Stimulated activated naive CD8-positive, alpha-beta T cell treated with anti-CD3 and anti-CD28 coated beads, Interleukin-15, Interleukin-2, amounts not matched to agents 100 ng/mL and 50 ng/mL, for 24 hours (primary cell): ENCODE measurements around the gene WDR93.

Experiments used
- H3K27ac Mint-ChIP-seq: one replicate; pipeline ENCODE4 v1.8.0; 2021; ENCODE audit warnings: mild to moderate bottlenecking, mixed read lengths
- H3K27me3 Mint-ChIP-seq: one replicate; pipeline ENCODE4 v1.8.0; 2021; ENCODE audit warnings: mixed read lengths
- H3K36me3 Mint-ChIP-seq: one replicate; pipeline ENCODE4 v1.8.0; 2021; ENCODE audit warnings: low read depth, mixed read lengths
- H3K4me1 Mint-ChIP-seq: one replicate; pipeline ENCODE4 v1.8.0; 2021; ENCODE audit warnings: low read depth, mixed read lengths
- H3K4me3 Mint-ChIP-seq: one replicate; pipeline ENCODE4 v1.8.0; 2021; ENCODE audit warnings: mild to moderate bottlenecking, mixed read lengths
- H3K9me3 Mint-ChIP-seq: one replicate; pipeline ENCODE4 v1.8.0; 2021; ENCODE audit warnings: mixed read lengths

The WDR93 gene

DNA sequence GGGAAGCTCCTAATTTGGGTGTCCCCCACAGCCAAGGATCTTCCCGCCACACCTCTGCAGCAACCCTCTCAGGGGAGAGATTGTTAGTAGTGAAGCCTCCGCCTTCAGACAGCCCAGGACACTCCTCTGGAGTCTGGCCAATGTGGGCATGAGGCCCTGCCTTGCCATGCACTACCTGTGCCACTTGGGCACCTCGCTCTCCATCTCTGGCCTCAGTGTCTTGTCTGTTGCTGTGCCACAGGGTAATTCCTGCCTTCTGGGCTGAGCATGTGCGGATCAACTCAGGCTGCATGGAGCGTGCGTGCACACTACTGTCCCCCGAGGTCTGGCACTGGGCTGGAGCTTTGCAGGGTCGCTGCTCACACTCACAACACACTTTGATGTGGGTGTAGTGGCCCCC lies 68.4 kb downstream of the WDR93 start:
- Mint-ChIP-seq H3K4me3 (no peak overlapping the region), H3K4me1 (no peaks in the 10 kb centered on the region), H3K27ac (no peak overlapping the region), H3K9me3 (no peaks in the 10 kb centered on the region), H3K36me3 (no peaks in the 10 kb centered on the region), H3K27me3 (peaks cover 9% of the 10 kb centered on the region)

DNA sequence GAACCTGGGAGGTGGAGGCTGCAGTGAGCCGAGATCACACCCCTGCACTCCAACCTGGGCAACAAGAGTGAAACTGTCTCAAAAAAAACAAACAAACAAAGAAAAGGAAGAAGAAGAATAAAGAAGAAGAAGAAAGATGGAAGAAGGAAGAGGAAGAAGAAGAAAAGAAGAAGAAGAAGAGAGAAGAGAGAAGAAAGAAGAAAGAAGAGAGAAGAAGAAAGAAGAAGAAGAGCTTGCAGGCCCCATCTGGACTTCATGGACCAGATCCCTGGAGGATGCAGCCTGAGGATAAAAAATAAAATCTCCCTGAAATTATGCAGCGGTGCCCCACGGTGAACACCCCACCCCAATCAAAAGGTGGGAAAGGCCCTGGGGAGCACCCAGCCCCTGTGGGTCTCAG lies 69.2 kb downstream of the WDR93 start:
- Mint-ChIP-seq H3K27ac (no peak overlapping the region), H3K9me3 (no peaks in the 10 kb centered on the region), H3K27me3 (peaks cover 5% of the 10 kb centered on the region), H3K4me3 (no peak overlapping the region), H3K4me1 (no peaks in the 10 kb centered on the region), H3K36me3 (no peaks in the 10 kb centered on the region)

DNA sequence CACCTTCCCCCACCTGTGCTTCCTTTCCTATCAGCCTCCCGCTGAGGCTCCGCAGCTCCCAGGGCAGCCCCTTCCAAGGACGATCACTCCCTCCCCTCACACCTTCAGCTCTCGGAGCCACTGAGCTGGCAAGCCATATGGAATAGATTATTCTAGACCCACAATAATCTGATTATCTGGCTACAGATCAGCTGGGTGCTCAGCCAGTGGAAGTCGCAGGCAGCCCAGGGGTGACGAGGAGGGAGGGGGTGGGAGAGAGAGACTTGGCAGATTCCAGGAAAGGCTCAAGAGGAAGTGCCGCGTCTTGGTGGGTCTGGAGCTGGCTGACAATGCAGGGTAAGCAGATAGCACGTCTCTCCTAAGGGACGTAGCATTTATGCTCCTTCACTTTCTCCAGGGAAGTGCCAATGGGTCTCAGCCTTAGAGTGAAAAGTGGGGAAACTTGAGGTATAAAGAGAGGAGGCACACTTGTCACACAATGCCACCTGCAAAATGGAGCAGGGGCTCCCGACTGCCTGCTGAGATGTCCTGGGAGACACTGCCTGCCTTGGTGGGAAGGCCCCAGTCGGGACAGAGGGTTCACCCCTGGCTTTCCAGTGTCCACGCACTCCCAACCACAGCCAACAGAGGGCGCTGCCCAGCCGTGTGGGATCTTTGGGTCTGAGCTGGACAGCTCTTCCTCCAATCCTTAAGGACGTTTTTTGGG lies 69.8 kb downstream of the WDR93 start:
- H3K4me1 Mint-ChIP-seq, result no peaks in the 10 kb centered on the region
- no peaks in the 10 kb centered on the region for H3K9me3 Mint-ChIP-seq
- peaks cover 4% of the 10 kb centered on the region for H3K27me3 Mint-ChIP-seq
- H3K36me3 Mint-ChIP-seq, result no peaks in the 10 kb centered on the region
- H3K4me3 Mint-ChIP-seq, result no peak overlapping the region
- H3K27ac Mint-ChIP-seq, result no peak overlapping the region

DNA sequence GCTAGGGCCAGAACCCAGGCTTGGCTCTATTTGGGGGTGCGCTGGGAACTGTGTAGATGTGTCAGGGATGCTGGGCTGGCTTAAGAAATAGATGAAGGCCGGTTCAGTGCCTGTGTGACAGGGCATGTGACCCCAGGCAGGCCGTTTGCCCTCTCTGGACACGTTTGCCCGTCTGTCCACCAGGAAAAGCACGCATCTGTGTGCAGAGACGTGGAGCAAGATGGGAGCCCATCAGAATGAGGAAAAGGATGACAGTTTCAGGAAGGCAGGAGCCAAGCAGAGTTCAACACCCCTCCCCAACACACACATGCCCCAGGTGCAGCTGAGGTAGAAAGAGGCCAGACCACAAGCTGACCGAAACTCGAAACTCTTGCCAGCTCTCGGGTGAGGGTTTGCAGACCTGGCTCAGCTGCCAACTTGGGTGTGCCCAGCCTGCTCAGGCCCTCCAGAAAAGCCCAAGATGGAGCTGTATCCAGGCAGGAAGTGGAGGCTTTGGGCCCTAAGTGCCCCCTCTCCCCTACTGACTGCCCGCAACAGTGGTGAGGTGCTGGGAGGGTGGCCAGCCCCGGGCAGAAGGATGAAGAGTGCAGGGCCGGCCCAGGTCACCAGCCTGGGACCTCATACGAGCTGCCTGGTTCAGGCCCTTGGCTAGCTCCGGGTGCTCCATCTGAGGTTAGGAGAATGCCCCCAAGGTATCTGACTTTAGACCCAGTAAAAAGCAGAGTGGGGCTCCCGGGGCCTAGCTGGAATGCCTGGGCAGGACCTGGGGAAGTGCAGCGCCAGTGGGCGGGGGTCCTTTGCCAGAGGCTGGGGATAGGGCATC lies 70.6 kb downstream of the WDR93 start:
- Mint-ChIP-seq H3K36me3 (no peaks in the 10 kb centered on the region), H3K27ac (no peak overlapping the region), H3K27me3 (peaks cover 4% of the 10 kb centered on the region), H3K4me1 (no peaks in the 10 kb centered on the region), H3K9me3 (no peaks in the 10 kb centered on the region), H3K4me3 (no peak overlapping the region)

DNA sequence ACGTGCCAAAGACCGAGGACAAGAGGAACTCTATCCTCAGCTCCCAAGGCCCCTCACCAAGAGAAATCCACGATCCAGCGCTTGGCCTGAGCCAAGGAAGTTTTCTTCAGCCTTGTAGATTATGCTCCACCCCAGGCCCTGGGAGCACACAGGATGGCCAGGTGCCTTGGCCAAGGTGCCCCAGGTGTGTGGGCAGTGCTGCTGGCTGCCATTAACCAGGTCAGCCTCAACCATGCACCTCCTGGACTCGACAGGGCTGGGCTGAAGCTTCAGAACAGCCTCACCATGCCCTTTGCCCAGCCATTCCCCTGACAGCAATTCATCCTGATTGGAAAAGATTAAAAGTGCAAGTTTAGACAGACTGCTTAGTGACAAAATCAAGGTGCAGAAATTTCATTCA lies 71.3 kb downstream of the WDR93 start:
- H3K4me3 Mint-ChIP-seq, result no peak overlapping the region
- peaks cover 4% of the 10 kb centered on the region for H3K27me3 Mint-ChIP-seq
- H3K4me1 Mint-ChIP-seq, result no peaks in the 10 kb centered on the region
- no peaks in the 10 kb centered on the region for H3K9me3 Mint-ChIP-seq
- no peaks in the 10 kb centered on the region for H3K36me3 Mint-ChIP-seq
- H3K27ac Mint-ChIP-seq, result no peak overlapping the region

DNA sequence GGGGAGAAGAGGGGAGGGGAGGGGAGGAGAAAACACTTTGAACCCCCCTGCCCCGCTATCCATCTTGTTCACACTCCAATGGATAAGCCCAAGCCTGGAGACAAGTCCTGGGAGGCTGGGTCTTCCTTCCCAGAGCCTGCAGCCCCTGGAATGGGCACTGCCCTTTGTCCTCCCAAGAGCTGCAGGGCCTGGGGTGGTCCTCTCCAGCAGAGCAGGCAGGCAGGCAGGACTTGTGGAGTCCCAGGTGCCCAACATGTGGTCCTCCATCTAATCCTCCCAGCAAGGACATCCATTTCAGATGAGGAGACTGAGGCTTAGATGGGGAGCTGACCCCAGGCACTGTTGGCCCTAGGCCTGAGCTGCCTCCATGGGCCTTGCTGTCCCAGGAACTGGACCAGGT lies 75.1 kb downstream of the WDR93 start:
- H3K4me1 Mint-ChIP-seq, result no peaks in the 10 kb centered on the region
- H3K27ac Mint-ChIP-seq, result no peak overlapping the region
- H3K27me3 Mint-ChIP-seq, result no peaks in the 10 kb centered on the region

DNA sequence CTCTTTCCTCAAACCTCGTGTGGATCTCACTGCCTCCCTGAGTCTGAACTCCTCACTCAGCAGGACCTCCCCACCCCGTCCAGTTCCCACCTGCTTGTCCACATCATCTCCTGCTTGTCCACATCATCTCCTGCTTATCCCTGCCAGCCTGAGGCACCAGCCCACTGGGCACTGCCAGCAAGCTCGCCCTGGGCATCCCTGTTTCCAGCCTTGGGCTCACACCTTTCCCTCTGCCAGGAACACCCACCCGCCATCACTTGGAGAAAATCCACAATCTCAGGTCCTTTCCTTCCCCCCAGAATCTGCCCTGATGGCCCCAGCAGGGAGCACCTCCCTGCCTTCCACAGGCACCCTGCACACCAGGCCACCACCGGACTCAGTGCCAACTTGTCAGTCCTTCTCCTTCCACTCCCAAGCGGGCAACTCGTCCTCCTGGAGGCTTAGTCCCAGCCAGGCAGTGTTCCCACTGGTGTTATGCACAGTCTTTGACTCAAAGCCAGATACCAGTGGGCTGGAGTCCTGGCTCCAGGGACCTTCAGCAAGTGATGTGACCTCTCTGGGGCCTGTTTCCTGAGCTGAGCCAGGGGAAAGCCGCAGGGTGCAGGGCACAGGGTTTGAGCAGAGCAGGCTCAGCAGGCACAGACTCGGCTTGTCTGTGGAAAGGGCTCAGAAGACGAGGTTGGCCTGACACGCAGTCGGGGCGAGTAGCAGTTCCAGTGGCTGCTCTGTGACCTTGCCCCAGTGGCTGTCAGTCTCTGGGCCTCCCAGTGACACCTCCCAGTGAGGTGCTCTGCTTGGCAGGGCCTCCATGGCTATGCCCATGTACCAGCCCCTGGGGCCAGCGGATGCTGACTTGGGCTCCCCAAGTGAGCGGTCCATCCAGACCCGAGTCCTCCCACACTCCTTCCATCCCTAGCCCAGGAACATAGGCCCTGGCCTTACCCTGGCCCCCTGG lies 76.0 kb downstream of the WDR93 start:
- H3K9me3 Mint-ChIP-seq, result no peaks in the 10 kb centered on the region
- no peaks in the 10 kb centered on the region for H3K4me1 Mint-ChIP-seq
- H3K4me3 Mint-ChIP-seq, result no peak overlapping the region
- H3K27ac Mint-ChIP-seq, result no peak overlapping the region
- H3K36me3 Mint-ChIP-seq, result no peaks in the 10 kb centered on the region
- H3K27me3 Mint-ChIP-seq, result no peaks in the 10 kb centered on the region

More for the DNA sequence above, 75.1 kb downstream of the WDR93 start:
- H3K9me3 Mint-ChIP-seq, result no peaks in the 10 kb centered on the region
- no peaks in the 10 kb centered on the region for H3K36me3 Mint-ChIP-seq
- H3K4me3 Mint-ChIP-seq, result no peak overlapping the region

DNA sequence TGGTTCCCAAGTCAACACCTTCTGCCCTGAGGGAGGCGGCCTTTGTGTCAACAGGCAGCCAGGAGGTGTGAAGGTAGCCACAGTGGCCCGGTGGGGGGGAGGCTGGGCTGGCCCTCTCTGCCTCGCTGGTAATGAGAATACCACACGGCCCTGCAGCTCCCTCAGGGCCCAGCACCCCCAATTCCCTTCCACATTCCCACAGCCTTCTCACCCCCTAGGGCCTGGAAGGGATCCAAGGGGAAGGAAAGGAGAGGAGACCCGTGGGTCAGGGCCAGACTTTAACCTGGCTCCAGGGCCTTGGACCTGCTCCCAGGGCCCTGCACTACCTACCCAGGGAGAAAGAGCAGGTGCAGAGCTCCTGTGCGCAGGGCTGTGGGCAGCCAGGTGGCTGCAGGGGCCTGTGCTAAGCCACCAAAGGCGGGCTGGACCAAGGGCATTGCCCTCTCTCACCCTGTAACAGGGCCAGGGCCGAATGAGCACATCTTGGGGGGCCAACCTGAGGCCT lies 76.9 kb downstream of the WDR93 start:
- H3K4me1 Mint-ChIP-seq, result no peaks in the 10 kb centered on the region
- H3K4me3 Mint-ChIP-seq, result no peak overlapping the region
- H3K27me3 Mint-ChIP-seq, result no peaks in the 10 kb centered on the region
- H3K27ac Mint-ChIP-seq, result no peak overlapping the region
- H3K36me3 Mint-ChIP-seq, result no peaks in the 10 kb centered on the region
- no peaks in the 10 kb centered on the region for H3K9me3 Mint-ChIP-seq

DNA sequence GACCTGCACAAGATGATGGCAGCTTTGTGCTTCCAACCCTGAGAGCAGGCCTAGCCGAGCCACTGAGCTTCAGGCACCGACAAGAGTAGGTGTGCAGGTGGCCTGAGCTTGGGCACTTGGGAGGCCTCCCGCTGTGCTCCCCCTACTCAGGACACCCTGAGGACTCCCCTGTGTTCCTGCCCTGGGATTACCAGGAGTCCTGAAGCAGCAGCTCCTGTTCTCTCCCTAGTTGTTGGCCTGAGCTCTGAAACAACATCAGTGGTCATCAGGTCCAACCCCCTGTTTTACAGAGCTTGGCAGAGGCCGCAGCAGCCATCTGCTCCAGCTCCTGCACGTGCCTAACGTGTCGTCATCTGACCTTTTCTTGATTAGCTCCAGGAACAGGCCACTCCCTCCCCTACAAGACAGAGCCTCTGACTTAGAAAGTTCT lies 77.5 kb downstream of the WDR93 start:
- H3K27ac Mint-ChIP-seq, result no peak overlapping the region
- H3K36me3 Mint-ChIP-seq, result no peaks in the 10 kb centered on the region
- H3K27me3 Mint-ChIP-seq, result no peaks in the 10 kb centered on the region

DNA sequence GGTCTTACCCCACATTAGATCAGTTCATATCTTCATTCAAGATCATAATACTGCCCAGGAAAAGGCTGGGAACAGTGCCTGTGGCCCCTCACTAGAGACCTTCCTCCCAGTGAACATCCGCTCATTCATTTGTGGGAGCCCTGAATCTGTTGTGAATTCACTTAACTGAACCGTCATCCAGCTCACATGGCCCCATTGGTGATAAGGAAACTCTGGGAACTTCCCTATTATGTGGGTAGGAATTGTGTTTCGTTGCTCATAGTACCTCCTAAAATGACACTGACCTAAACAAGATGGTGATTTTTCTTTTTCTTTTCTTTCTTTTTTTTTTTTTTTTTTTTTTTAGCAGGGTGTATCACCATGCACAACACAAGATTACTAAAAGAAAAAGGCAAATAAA lies 78.8 kb downstream of the WDR93 start:
- Mint-ChIP-seq H3K27ac (no peak overlapping the region), H3K4me1 (no peaks in the 10 kb centered on the region)

More for the DNA sequence above, 77.5 kb downstream of the WDR93 start:
- H3K9me3 Mint-ChIP-seq, result no peaks in the 10 kb centered on the region
- H3K4me3 Mint-ChIP-seq, result no peak overlapping the region
- H3K4me1 Mint-ChIP-seq, result no peaks in the 10 kb centered on the region

DNA sequence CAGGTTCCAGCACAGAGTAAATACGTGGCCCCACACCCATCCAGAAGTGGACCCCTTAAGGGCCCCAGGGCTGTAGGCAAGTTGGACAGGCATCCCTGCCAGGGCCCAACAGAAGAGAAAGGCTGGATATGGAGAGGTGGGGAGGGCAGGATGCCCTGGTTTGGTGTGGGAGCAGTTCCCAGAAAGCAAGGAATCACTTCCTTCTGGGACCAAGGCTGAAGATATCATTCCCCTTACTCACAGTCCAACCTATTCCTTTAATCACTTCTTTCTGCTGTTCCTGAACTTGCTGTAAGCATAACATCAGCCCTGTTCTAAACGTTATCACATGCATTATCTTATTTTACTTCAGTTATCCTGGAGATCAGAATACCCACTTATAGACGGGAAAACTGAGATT lies 79.4 kb downstream of the WDR93 start:
- no peaks in the 10 kb centered on the region for H3K36me3 Mint-ChIP-seq
- H3K9me3 Mint-ChIP-seq, result no peaks in the 10 kb centered on the region
- no peak overlapping the region for H3K4me3 Mint-ChIP-seq
- no peak overlapping the region for H3K27ac Mint-ChIP-seq
- no peaks in the 10 kb centered on the region for H3K27me3 Mint-ChIP-seq
- no peaks in the 10 kb centered on the region for H3K4me1 Mint-ChIP-seq

More for the DNA sequence above, 78.8 kb downstream of the WDR93 start:
- no peaks in the 10 kb centered on the region for H3K27me3 Mint-ChIP-seq
- no peaks in the 10 kb centered on the region for H3K9me3 Mint-ChIP-seq
- H3K36me3 Mint-ChIP-seq, result no peaks in the 10 kb centered on the region
- no peak overlapping the region for H3K4me3 Mint-ChIP-seq

DNA sequence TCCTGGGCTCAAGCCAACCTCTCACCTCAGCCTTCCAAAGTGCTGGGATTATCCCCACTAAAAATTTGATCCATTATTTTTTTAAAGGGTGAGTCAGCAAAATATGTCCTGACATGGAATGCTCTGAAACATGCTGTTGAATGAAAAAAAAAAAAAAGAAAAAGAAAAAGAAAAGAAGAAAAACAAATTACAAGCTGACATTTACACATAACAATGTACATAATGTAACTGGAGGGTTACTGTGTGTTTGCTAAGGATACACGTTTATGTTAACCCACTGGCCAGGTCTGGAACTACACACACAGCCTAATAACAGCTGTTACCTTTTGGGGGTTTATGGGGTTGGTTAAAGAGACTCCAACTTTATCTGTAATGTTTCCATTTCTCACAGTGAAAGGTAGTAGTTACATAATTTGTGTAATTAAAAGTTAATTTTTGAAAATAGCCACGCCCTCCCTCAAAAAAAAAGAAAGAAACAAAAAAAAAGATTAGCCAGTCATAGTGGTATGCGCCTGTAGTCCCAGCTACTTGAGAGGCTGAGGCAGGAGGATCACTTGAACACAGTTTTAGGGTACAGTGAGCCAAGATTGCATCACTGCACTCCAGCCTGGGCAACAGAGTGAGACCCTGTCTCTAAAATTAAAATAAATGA lies 82.4 kb downstream of the WDR93 start:
- Mint-ChIP-seq H3K4me1 (no peaks in the 10 kb centered on the region), H3K27ac (no peak overlapping the region), H3K4me3 (no peak overlapping the region), H3K36me3 (no peaks in the 10 kb centered on the region), H3K27me3 (peaks cover 14% of the 10 kb centered on the region), H3K9me3 (no peaks in the 10 kb centered on the region)

DNA sequence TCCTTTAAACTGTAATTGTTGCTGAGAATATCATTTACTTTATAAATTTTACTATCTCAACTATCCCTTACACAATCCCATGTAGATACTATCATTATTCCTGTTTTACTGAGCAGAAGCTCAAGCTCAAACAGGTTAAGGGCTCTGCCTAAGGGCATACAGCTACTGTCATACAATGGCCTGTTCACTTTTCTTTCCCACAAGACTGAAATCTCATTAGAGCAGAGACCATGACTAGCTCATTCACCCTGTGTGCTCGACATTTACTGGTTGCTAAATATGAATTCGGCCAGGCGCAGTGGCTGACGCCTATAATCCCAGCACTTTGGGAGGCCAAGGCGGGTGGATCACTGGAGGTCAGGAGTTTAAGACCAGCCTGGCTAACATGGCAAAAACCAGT lies 83.9 kb downstream of the WDR93 start:
- Mint-ChIP-seq H3K4me3 (no peak overlapping the region), H3K9me3 (no peaks in the 10 kb centered on the region), H3K36me3 (no peaks in the 10 kb centered on the region), H3K4me1 (no peaks in the 10 kb centered on the region), H3K27ac (no peak overlapping the region), H3K27me3 (peaks cover 22% of the 10 kb centered on the region)

DNA sequence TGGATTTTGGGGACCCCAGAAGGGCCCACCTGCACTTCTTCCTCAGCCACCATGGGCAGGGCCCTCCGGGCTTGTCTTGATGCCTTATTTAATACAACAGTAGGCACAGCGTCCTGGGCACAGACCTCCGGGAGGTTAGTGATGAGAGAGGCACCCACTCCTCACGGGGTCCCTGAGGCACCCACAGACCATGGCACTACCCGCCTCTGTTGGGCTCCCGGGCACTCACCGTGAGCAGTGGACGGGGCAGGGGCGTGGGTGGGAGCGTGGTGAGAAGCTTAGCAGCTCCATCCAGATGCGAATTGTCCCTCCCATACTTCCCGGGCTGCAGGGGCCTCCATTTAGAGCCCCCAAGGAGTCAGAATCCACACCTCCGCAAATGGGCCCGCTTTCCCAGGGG lies 85.2 kb downstream of the WDR93 start:
- Mint-ChIP-seq H3K4me1 (peaks cover 4% of the 10 kb centered on the region), H3K27me3 (peaks cover 29% of the 10 kb centered on the region), H3K4me3 (no peak overlapping the region), H3K36me3 (no peaks in the 10 kb centered on the region), H3K9me3 (no peaks in the 10 kb centered on the region), H3K27ac (no peak overlapping the region)
